Parathyroid adenoma (tissue), 2 donors: Measurements from ENCODE around the gene MLLT6.

Source experiments
- H2AFZ ChIP-seq: fragments of 300-600 bp; sonication (generic); one replicate; pipeline ENCODE4 v1.7.0; 2017; ENCODE audit warnings: antibody characterized with exemption, mild to moderate bottlenecking
- H3K27ac ChIP-seq: fragments of 300-600 bp; sonication (generic); one replicate; pipeline ENCODE4 v1.7.0; 2017
- H3K27me3 ChIP-seq: fragments of 300-600 bp; sonication (generic); one replicate; pipeline ENCODE4 v1.7.0; 2017; ENCODE audit warnings: low read length; ENCODE audit not compliant: control insufficient read depth, insufficient read depth
- H3K36me3 ChIP-seq: fragments of 300-600 bp; sonication (generic); one replicate; pipeline ENCODE4 v1.7.0; 2017; ENCODE audit warnings: low read length; ENCODE audit not compliant: control insufficient read depth, insufficient read depth
- H3K4me1 ChIP-seq: fragments of 300-600 bp; sonication (generic); one replicate; pipeline ENCODE4 v1.7.0; 2017; ENCODE audit warnings: control low read depth
- H3K4me2 ChIP-seq: fragments of 300-600 bp; sonication (generic); one replicate; pipeline ENCODE4 v1.7.0; 2017; ENCODE audit warnings: low read length
- H3K4me3 ChIP-seq: fragments of 300-600 bp; sonication (generic); one replicate; pipeline ENCODE4 v1.7.0; 2017; ENCODE audit warnings: low read depth, low read length
- H3K79me2 ChIP-seq: fragments of 300-600 bp; sonication (generic); one replicate; pipeline ENCODE4 v1.7.0; 2017; ENCODE audit warnings: control low read depth
- H3K9ac ChIP-seq: fragments of 300-600 bp; sonication (generic); one replicate; pipeline ENCODE4 v1.7.0; 2017; ENCODE audit warnings: mild to moderate bottlenecking
- H3K9me3 ChIP-seq: fragments of 300-600 bp; sonication (generic); one replicate; pipeline ENCODE4 v1.7.0; 2017; ENCODE audit warnings: low read length; ENCODE audit not compliant: control insufficient read depth
- CTCF ChIP-seq: fragments of 300-600 bp; sonication (generic); IDR thresholded peaks from one replicate; pipeline ENCODE4 v1.7.0; 2017; ENCODE audit warnings: antibody characterized with exemption, mild to moderate bottlenecking
- donor health status: primary hyperparathyroidism.

MLLT6 gene

DNA sequence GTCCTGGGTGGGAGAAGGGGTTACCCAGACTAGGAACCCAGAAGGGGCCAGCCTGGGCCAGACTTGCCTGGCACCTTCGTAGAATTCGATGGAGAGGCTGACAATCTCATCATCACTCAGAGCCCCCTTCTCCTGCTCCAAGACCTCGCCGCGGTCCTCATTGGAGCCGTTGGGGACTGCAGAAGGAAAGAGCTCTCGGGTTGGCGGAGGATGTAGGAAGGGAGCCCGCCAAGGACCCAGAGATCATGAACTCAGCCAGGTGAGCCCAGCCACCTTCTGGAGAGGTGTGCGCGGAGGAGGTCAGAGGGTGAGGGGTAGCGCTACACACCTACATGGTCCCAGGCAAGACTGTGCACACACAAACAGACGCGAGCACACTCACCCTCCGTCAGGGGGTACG lies 33.6 kb downstream of the MLLT6 start:
- peaks cover 14% of the 10 kb centered on the region for H3K4me1 ChIP-seq

DNA sequence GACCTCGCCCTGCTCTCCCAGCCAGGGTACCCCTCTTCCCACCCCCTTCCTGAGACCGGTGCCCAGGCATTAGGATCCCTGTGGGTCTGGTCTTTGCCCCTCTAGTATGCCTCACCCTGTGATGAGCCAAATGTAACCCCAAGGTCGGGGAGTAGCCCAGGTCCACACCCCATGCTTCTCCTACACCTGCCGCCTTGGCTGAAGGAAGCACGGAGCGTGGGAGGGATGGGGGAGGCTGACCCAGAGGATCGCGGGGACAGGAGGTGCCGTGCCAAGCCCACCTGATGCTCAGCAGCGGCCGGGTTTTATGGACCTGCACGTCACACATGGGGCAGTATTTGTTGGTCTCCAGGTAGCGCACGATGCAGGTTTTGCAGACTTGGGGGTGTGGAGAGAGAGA lies 34.2 kb downstream of the MLLT6 start:
- Histone ChIP-seq H3K27ac (no peak overlapping the region), H3K79me2 (peaks cover 3% of the 10 kb centered on the region), H3K9me3 (no peaks in the 10 kb centered on the region), H3K36me3 (no peaks in the 10 kb centered on the region), H2AFZ (no peak overlapping the region), H3K9ac (no peak overlapping the region), H3K4me1 (peaks cover 18% of the 10 kb centered on the region), H3K4me2 (no peak overlapping the region), H3K4me3 (no peak overlapping the region), H3K27me3 (no peaks in the 10 kb centered on the region)
- no peak for TF ChIP-seq CTCF

More for the DNA sequence above, 33.6 kb downstream of the MLLT6 start:
- Histone ChIP-seq H3K27me3 (no peaks in the 10 kb centered on the region), H3K9ac (no peak overlapping the region), H2AFZ (no peak overlapping the region), H3K27ac (no peak overlapping the region), H3K9me3 (no peaks in the 10 kb centered on the region), H3K79me2 (peaks cover 3% of the 10 kb centered on the region), H3K4me3 (no peak overlapping the region), H3K4me2 (no peak overlapping the region), H3K36me3 (no peaks in the 10 kb centered on the region)
- no peak for TF ChIP-seq CTCF

DNA sequence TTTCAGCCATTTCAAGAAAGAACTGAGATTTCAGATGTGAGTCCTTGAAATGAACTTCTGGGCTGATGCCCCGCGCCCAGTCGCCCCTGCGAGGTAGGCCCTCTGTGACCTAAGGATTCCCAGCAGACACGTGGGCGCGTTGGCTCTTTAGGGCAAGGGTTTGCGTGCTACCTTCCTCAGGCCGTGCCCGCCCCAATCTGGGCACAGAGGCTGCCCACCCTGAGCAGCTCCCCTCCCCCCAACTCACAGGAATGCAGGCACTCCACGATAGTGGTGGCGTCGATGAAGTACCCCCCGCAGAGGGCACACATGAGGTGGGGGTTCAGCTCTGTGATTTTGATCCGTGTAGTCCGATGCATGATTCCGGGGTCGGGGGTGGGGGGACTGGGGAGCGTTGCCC lies 35.0 kb downstream of the MLLT6 start:
- Histone ChIP-seq H3K27ac (no peak overlapping the region), H3K9ac (no peak overlapping the region), H3K4me1 (peaks cover 18% of the 10 kb centered on the region), H3K27me3 (no peaks in the 10 kb centered on the region), H3K9me3 (no peaks in the 10 kb centered on the region), H3K79me2 (peaks cover 6% of the 10 kb centered on the region), H3K4me3 (no peak overlapping the region), H2AFZ (no peak overlapping the region), H3K36me3 (no peaks in the 10 kb centered on the region), H3K4me2 (no peak overlapping the region)
- TF ChIP-seq CTCF: no peak

DNA sequence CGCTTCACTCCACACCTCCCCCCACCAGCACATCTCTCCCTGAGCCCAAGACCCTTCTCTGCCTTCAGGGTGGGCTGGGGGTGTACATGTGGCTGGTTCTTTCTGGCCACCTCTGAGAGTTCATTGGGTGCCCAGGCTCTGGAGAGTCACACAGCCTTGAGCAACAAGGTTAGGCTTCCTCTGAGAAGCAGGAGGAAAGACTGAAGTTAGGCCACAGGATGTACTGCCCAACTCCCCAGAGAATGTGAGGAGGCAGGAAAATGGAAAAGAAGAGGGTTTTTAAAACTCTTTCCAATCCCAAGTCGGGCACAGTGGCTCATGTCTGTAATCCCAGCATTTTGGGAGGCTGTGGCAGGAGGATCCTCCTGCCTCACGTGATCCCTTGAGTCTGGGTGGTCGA lies 35.7 kb downstream of the MLLT6 start:
- TF ChIP-seq CTCF: no peak
- Histone ChIP-seq H3K9ac (no peak overlapping the region), H3K4me1 (peaks cover 18% of the 10 kb centered on the region), H3K36me3 (no peaks in the 10 kb centered on the region), H2AFZ (no peak overlapping the region), H3K79me2 (peaks cover 6% of the 10 kb centered on the region), H3K9me3 (no peaks in the 10 kb centered on the region), H3K27ac (peak overlapping the region; percentile 12), H3K4me2 (no peak overlapping the region), H3K4me3 (no peak overlapping the region), H3K27me3 (no peaks in the 10 kb centered on the region)

DNA sequence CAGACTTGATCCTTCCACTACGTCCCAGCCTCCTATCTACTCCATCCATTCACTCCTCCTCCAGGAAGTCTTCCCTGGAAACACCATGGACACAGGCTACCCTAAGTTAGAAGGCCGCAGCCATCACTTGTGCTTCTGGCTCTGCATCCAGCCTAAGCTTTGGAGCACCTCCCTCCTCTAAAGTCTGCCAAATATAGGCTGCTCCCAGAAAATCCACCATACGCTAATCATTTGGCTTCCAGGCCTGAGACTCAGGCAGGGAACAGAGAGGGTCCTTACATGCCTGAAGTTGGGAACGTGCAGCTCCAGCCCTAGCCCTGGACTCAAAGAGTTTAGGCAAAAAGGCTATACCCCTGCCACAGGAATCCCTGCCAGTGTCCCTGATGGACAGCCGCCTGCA lies 36.4 kb downstream of the MLLT6 start:
- no peaks in the 10 kb centered on the region for H3K36me3 ChIP-seq
- no peak overlapping the region for H3K9ac ChIP-seq
- TF ChIP-seq CTCF: no peak
- H3K4me3 ChIP-seq: no peak overlapping the region
- H3K79me2 ChIP-seq: peaks cover 6% of the 10 kb centered on the region
- H2AFZ ChIP-seq: no peak overlapping the region
- no peak overlapping the region for H3K27ac ChIP-seq
- H3K27me3 ChIP-seq: no peaks in the 10 kb centered on the region
- no peaks in the 10 kb centered on the region for H3K9me3 ChIP-seq
- H3K4me2 ChIP-seq: no peak overlapping the region
- H3K4me1 ChIP-seq: peaks cover 20% of the 10 kb centered on the region
